Measurements from ENCODE around the gene LAMA2.

DNA sequence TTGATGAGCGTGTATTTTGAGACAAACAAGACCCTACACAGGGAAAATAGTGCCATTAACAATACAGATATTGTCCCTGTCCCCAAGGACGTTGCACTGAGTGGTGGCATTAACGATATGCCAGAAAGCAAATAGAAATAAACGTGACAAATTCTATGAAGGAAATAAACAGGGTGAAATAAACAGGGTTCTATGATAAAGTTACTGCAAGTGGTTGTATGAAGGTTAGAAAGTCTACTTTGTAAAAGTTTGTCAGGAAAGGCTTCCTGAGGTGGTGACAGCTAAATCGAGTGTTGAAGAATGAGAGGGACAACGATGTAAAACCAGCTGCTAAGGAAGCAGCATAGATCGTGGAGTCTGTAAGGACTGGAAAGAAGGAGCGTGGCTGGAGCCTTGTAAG is 380.2 kb downstream of the LAMA2 start:
- no peak for TF ChIP-seq CTBP1 (IDR thresholded peaks at IDR 0.05; ENCODE audit: borderline replicate concordance)
- no peak for TF ChIP-seq TARDBP (IDR thresholded peaks at IDR 0.05)
- no peak for TF ChIP-seq ELF4 (IDR thresholded peaks at IDR 0.05)
- TF ChIP-seq, protein P1, sequence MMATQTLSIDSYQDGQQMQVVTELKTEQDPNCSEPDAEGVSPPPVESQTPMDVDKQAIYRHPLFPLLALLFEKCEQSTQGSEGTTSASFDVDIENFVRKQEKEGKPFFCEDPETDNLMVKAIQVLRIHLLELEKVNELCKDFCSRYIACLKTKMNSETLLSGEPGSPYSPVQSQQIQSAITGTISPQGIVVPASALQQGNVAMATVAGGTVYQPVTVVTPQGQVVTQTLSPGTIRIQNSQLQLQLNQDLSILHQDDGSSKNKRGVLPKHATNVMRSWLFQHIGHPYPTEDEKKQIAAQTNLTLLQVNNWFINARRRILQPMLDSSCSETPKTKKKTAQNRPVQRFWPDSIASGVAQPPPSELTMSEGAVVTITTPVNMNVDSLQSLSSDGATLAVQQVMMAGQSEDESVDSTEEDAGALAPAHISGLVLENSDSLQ (IDR thresholded peaks at IDR 0.05): no peak
- no peak for TF ChIP-seq NFRKB (IDR thresholded peaks at IDR 0.05)
- TF ChIP-seq BHLHE40 (IDR thresholded peaks at IDR 0.05; ENCODE audit: borderline replicate concordance): no peak
